ENCODE measurements around the gene PBRM1.

Gene PBRM1

GRCh38 chr3:52670621-52671521 lies 14.8 kb downstream of the PBRM1 start:
- DNase-seq (ENCODE audit: low read depth) = peak; percentile 20

GRCh38 chr3:52663098-52663497 lies 22.6 kb downstream of the PBRM1 start:
- no peak for DNase-seq (ENCODE audit: low read depth)

- no peak for DNase-seq (ENCODE audit: low read depth)
Observed at GRCh38 chr3:52660046-52660445, 25.7 kb downstream of the PBRM1 start.

- DNase-seq (ENCODE audit: low read depth) = no peak
Observed at GRCh38 chr3:52655895-52656294, 29.8 kb downstream of the PBRM1 start.

- DNase-seq (ENCODE audit: low read depth) = no peak
Observed at GRCh38 chr3:52651592-52651991, 34.1 kb downstream of the PBRM1 start.

- no peak for DNase-seq (ENCODE audit: low read depth)
Observed at GRCh38 chr3:52650439-52650838, 35.3 kb downstream of the PBRM1 start.

GRCh38 chr3:52649461-52650210 lies 36.1 kb downstream of the PBRM1 start:
- no peak for DNase-seq (ENCODE audit: low read depth)

- DNase-seq (ENCODE audit: low read depth) = no peak
Observed at GRCh38 chr3:52645549-52645948, 40.2 kb downstream of the PBRM1 start.

- no peak for DNase-seq (ENCODE audit: low read depth)
Observed at GRCh38 chr3:52636673-52637072, 49.0 kb downstream of the PBRM1 start.

- DNase-seq (ENCODE audit: low read depth) = no peak
Observed at GRCh38 chr3:52633786-52634185, 51.9 kb downstream of the PBRM1 start.

GRCh38 chr3:52625041-52625440 lies 60.7 kb downstream of the PBRM1 start:
- DNase-seq (ENCODE audit: low read depth) = no peak

- DNase-seq (ENCODE audit: low read depth) = no peak
Observed at GRCh38 chr3:52623234-52623792, 62.4 kb downstream of the PBRM1 start.

- no peak for DNase-seq (ENCODE audit: low read depth)
Observed at GRCh38 chr3:52620580-52620979, 65.1 kb downstream of the PBRM1 start.

- no peak for DNase-seq (ENCODE audit: low read depth)
Observed at GRCh38 chr3:52615166-52615565, 70.5 kb downstream of the PBRM1 start.

- DNase-seq (ENCODE audit: low read depth) = no peak
Observed at GRCh38 chr3:52614689-52615088, 71.0 kb downstream of the PBRM1 start.

- DNase-seq (ENCODE audit: low read depth) = no peak
Observed at GRCh38 chr3:52609316-52609815, 76.3 kb downstream of the PBRM1 start.

- no peak for DNase-seq (ENCODE audit: low read depth)
Observed at GRCh38 chr3:52608337-52608736, 77.4 kb downstream of the PBRM1 start.

- no peak for DNase-seq (ENCODE audit: low read depth)
Observed at GRCh38 chr3:52606373-52607085, 79.2 kb downstream of the PBRM1 start.

GRCh38 chr3:52600258-52600657 lies 85.5 kb downstream of the PBRM1 start:
- no peak for DNase-seq (ENCODE audit: low read depth)

GRCh38 chr3:52596658-52597265 lies 89.0 kb downstream of the PBRM1 start:
- no peak for DNase-seq (ENCODE audit: low read depth)

GRCh38 chr3:52593103-52593502 lies 92.6 kb downstream of the PBRM1 start:
- no peak for DNase-seq (ENCODE audit: low read depth)

Measured in activated T-cell treated with anti-CD3 and anti-CD28 coated beads for 48 hours (primary cell).